GM23248 (cell line): Measurements from ENCODE around the gene ERP27. TPM values are rescaled to one million over a fixed set of nuclear protein-coding genes. Genes with fewer than 3 reads are reported as not detected.

Experiments used
- DNase-seq: peaks from one replicate; pipeline ENCODE4 v3.0.0-alpha.2; 2015
- H2AFZ ChIP-seq: fragments of 200-600 bp; sonication (generic); 2 replicates; pipeline ENCODE4 v1.6.1; 2016; ENCODE audit warnings: antibody characterized with exemption
- H3F3A ChIP-seq: fragments of 200-600 bp; sonication (generic); 2 replicates; pipeline ENCODE4 v1.6.1; 2016; ENCODE audit warnings: mild to moderate bottlenecking, antibody characterized with exemption, mixed run types; ENCODE audit not compliant: insufficient read depth
- H3K27ac ChIP-seq: fragments of 200-600 bp; sonication (generic); 2 replicates; pipeline ENCODE4 v1.5.1; 2016; ENCODE audit warnings: mild to moderate bottlenecking
- H3K27me3 ChIP-seq: fragments of 200-600 bp; sonication (generic); replicated peaks from 2 replicates; pipeline ENCODE4 v1.6.1; 2016; ENCODE audit warnings: mild to moderate bottlenecking; ENCODE audit not compliant: insufficient read depth
- H3K36me3 ChIP-seq: fragments of 200-600 bp; sonication (generic); 2 replicates; pipeline ENCODE4 v1.6.1; 2016; ENCODE audit warnings: low read depth, mild to moderate bottlenecking
- H3K4me1 ChIP-seq: fragments of 200-600 bp; sonication (generic); 2 replicates; pipeline ENCODE4 v1.6.1; 2016; ENCODE audit warnings: mild to moderate bottlenecking; ENCODE audit not compliant: insufficient read depth
- H3K4me2 ChIP-seq: fragments of 200-600 bp; sonication (generic); one replicate; pipeline ENCODE4 v1.6.1; 2016; ENCODE audit warnings: mild to moderate bottlenecking; ENCODE audit not compliant: unreplicated experiment
- H3K4me3 ChIP-seq: fragments of 200-600 bp; sonication (generic); 2 replicates; pipeline ENCODE4 v1.5.1; 2016; ENCODE audit warnings: mild to moderate bottlenecking
- H3K79me2 ChIP-seq: fragments of 200-600 bp; sonication (generic); 2 replicates; pipeline ENCODE4 v1.6.1; 2016; ENCODE audit warnings: mild to moderate bottlenecking; ENCODE audit not compliant: insufficient read depth
- H3K9ac ChIP-seq: fragments of 200-600 bp; sonication (generic); 2 replicates; pipeline ENCODE4 v1.6.1; 2016; ENCODE audit warnings: mild to moderate bottlenecking
- H3K9me2 ChIP-seq: fragments of 200-600 bp; sonication (generic); 2 replicates; pipeline ENCODE4 v1.6.1; 2016; ENCODE audit warnings: mixed run types, mild to moderate bottlenecking, moderate library complexity; ENCODE audit not compliant: insufficient read depth
- H3K9me3 ChIP-seq: fragments of 200-600 bp; sonication (generic); one replicate; pipeline ENCODE4 v1.6.1; 2017; ENCODE audit warnings: low read depth
- H4K20me1 ChIP-seq: fragments of 200-600 bp; sonication (generic); 2 replicates; pipeline ENCODE4 v1.6.0; 2016; ENCODE audit not compliant: insufficient read depth
- EZH2 ChIP-seq: fragments of 200-600 bp; sonication (generic); IDR thresholded peaks from 2 replicates; pipeline ENCODE4 v1.6.1; 2018; ENCODE audit warnings: antibody characterized with exemption, mild to moderate bottlenecking; ENCODE audit not compliant: insufficient read depth, poor library complexity, severe bottlenecking
- EZH2phosphoT487 ChIP-seq: fragments of 200-600 bp; sonication (generic); IDR thresholded peaks from 2 replicates; pipeline ENCODE4 v1.6.1; 2018; ENCODE audit warnings: antibody characterized with exemption, moderate library complexity, mild to moderate bottlenecking, low read depth; ENCODE audit not compliant: insufficient read depth
- WGBS, 2 experiments: methylation state at CpG; one replicate each; pipeline ENCODE4 v1.1.6; 2015 to 2017; ENCODE audit warnings: low lambda C conversion rate in 2 of 2, low coverage in 1 of 2; ENCODE audit errors: missing lambda C conversion rate in 2 of 2; 5-methylcytosine and 5-hydroxymethylcytosine counted together
- in situ Hi-C: fragments of 300-500 bp; cut with MboI; formaldehyde crosslinking; loops from 2 replicates; pipeline ENCODE4 v1.15.0; 2020
- polyA plus RNA-seq: library from polyadenylated mRNA; unstranded; fragments of >200 nt; fragmentation: Nextera tagmentation; extraction: Ambion mirVana; gene quantifications from 2 replicates; pipeline ENCODE4 v1.2.1, GENCODE V29; 2016
- total RNA-seq: library from RNA; depleted of rRNA; stranded (reverse); fragments of >200 nt; shearing (Covaris generic); gene quantifications from 2 replicates; pipeline ENCODE4 v1.2.3, GENCODE V29; 2014

The ERP27 gene
- total and polyA plus RNA-seq, 2 experiments from 2014 or later, result not detected

DNA sequence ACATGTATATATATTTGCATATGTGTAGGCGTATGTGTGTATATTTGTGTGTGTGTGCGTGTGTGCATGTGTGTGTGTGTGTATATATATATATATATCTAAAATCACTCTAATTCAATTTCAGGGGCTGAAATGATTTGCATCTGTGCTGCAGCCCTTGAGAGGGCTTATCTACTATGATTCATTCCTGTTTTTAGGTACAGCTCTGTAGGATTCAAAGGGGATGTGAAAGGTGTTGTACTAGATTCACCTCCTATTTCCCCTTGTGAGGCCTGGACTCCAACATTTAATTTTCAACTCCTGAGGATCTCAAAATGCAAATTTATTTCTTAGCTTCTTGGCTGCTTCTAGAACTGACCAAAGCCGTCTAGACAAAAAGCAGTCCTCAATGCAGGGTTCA lies 11.1 kb downstream of the ERP27 start:
- no peaks in the 10 kb centered on the region for H3K4me1 ChIP-seq
- no peak overlapping the region for H3K4me3 ChIP-seq
- H3K4me2 ChIP-seq, result no peak overlapping the region
- no peaks in the 10 kb centered on the region for H3F3A ChIP-seq
- in situ Hi-C loops, result no loop called here
- no peak overlapping the region for H3K9ac ChIP-seq
- H3K27me3 ChIP-seq, result no peaks in the 10 kb centered on the region
- DNase-seq, result no peak
- no peaks in the 10 kb centered on the region for H3K36me3 ChIP-seq
- WGBS, 2 experiments, result 88 to 92% methylated on average over 3 of the region's 3 CpGs
- no peaks in the 10 kb centered on the region for H3K79me2 ChIP-seq
- H3K9me2 ChIP-seq, result no peaks in the 10 kb centered on the region
- no peak for TF ChIP-seq EZH2phosphoT487
- no peak for TF ChIP-seq EZH2
- no peak overlapping the region for H2AFZ ChIP-seq
- H4K20me1 ChIP-seq, result no peaks in the 10 kb centered on the region
- no peaks in the 10 kb centered on the region for H3K9me3 ChIP-seq
- H3K27ac ChIP-seq, result no peak overlapping the region

DNA sequence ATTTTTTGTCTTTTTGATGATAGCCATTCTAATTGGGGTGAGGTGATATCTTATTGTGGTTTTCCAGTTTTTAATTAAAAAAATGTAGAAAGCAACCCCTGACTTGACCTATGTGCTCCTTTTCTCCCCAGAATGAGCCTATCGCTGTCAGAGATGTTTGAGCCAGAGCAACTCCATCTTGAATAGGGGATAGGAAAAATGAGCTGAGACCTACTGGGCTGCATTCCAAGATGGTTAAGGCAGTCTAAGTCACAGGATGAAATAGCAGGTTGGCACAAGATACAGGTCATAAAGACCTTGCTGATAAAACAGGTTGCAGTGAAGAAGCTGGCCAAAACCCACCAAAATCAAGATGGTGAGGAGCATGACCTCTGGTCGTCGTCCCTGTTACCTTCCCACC lies 13.8 kb downstream of the ERP27 start:
- no peaks in the 10 kb centered on the region for H3K36me3 ChIP-seq
- no peak overlapping the region for H3K27ac ChIP-seq
- in situ Hi-C loops, result no loop called here
- WGBS, 2 experiments, result 92 to 100% methylated on average over 3 of the region's 3 CpGs
- H3K27me3 ChIP-seq, result no peaks in the 10 kb centered on the region
- no peak overlapping the region for H3K4me3 ChIP-seq
- TF ChIP-seq EZH2phosphoT487 (no peak), EZH2 (no peak)
- H2AFZ ChIP-seq, result no peak overlapping the region
- no peak for DNase-seq
- H3K9me3 ChIP-seq, result no peaks in the 10 kb centered on the region
- H3K79me2 ChIP-seq, result no peaks in the 10 kb centered on the region
- no peak overlapping the region for H3K4me2 ChIP-seq
- no peaks in the 10 kb centered on the region for H4K20me1 ChIP-seq
- no peaks in the 10 kb centered on the region for H3K9me2 ChIP-seq
- no peaks in the 10 kb centered on the region for H3K4me1 ChIP-seq
- no peaks in the 10 kb centered on the region for H3F3A ChIP-seq
- no peak overlapping the region for H3K9ac ChIP-seq

DNA sequence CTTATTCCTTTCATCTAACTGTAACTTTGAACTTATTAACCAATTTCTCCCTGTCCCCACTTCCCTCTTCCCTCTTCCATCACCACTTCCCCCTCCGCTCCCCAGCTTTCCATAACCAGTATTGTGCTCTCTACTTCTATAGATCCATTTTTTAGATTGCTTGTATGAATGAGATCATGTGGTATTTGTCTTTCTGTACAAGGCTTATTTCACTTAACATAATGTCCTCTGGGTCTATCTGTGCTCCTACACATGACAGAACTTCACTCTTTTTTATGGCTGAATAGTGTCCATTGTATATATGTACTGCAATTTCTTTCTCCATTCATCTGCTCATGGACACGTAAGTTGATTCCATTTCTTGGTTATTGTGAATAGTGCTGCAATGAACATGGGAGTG lies 14.4 kb downstream of the ERP27 start:
- Histone ChIP-seq H3K9me2 (no peaks in the 10 kb centered on the region), H3K9me3 (no peaks in the 10 kb centered on the region), H3K4me1 (no peaks in the 10 kb centered on the region), H3K4me2 (no peak overlapping the region), H4K20me1 (no peaks in the 10 kb centered on the region), H3K79me2 (no peaks in the 10 kb centered on the region), H3K36me3 (no peaks in the 10 kb centered on the region), H3K9ac (no peak overlapping the region), H3F3A (no peaks in the 10 kb centered on the region), H3K27ac (no peak overlapping the region), H3K4me3 (no peak overlapping the region), H2AFZ (no peak overlapping the region), H3K27me3 (no peaks in the 10 kb centered on the region)
- no peak for TF ChIP-seq EZH2phosphoT487
- no peak for TF ChIP-seq EZH2
- 80 to 81% methylated on average over 2 of the region's 2 CpGs for WGBS, 2 experiments
- in situ Hi-C loops, result no loop called here
- no peak for DNase-seq

DNA sequence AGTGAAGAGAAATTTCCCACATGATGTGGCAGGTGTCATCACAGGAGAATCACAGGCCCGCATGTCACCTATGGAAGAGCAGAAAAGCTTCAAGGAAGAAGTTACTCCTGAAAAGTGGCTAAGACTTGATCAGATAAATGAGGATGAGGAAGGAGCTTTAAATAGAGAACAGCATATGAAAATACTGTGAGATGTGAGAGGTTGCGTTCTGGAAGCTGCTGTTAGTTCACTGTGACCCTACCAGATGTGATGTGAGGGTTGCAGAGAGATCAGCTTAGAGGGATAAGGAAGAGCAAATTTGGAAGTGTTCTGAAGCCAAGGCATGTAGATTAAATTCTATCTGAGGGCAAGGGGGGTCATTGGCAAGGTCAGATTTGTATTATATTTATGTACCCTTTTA lies 17.1 kb downstream of the ERP27 start:
- Histone ChIP-seq H3K4me1 (no peaks in the 10 kb centered on the region), H3K27me3 (no peaks in the 10 kb centered on the region), H3K36me3 (no peaks in the 10 kb centered on the region), H3K79me2 (no peaks in the 10 kb centered on the region), H3K9ac (no peak overlapping the region), H3F3A (no peaks in the 10 kb centered on the region), H2AFZ (no peak overlapping the region), H4K20me1 (no peaks in the 10 kb centered on the region), H3K9me3 (no peaks in the 10 kb centered on the region), H3K9me2 (no peaks in the 10 kb centered on the region), H3K27ac (no peak overlapping the region), H3K4me2 (no peak overlapping the region), H3K4me3 (no peak overlapping the region)
- TF ChIP-seq EZH2phosphoT487, result no peak
- no peak for DNase-seq
- WGBS, 2 experiments, result 61 to 68% methylated on average over 2 of the region's 2 CpGs
- in situ Hi-C loops, result no loop called here

DNA sequence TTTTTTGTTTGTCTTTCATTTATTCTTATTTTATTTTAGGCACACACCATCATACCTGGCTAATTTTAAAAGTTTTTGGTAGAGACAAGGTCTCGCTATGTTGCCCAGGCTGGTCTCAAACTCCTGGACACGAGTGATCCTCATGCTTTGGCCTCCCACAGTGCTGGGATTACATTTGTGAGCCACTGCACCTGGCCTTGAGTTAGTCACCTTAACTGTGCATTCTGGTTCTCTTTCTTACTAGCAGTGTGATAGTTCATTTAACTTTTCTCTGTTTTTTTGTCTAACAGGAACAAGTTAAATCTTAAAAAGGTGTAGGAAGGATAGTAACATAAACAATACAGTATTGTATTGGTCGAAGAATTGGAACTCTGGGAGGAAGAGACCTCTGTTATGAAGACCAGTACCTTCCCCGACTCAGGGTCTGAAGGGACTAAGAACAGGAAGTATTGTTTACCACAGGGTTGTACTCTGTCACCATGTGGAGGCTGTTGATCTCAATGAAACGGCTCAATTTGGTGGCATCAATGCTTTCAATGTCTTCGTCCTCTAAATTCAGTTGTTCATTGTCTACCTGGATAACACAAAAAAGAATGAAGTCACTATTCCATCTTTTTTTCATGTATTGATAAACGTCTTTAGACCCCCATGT lies 17.7 kb downstream of the ERP27 start:
- in situ Hi-C loops, result no loop called here
- Histone ChIP-seq H3K27ac (no peak overlapping the region), H4K20me1 (no peaks in the 10 kb centered on the region)

More for the DNA sequence above, 17.7 kb downstream of the ERP27 start:
- H3F3A ChIP-seq, result no peaks in the 10 kb centered on the region
- no peak for TF ChIP-seq EZH2phosphoT487
- no peak for TF ChIP-seq EZH2
- H3K79me2 ChIP-seq, result no peaks in the 10 kb centered on the region
- H3K4me3 ChIP-seq, result no peak overlapping the region
- H2AFZ ChIP-seq, result no peak overlapping the region
- DNase-seq, result no peak
- H3K36me3 ChIP-seq, result no peaks in the 10 kb centered on the region
- H3K4me2 ChIP-seq, result no peak overlapping the region
- no peaks in the 10 kb centered on the region for H3K27me3 ChIP-seq
- H3K9ac ChIP-seq, result no peak overlapping the region
- no peaks in the 10 kb centered on the region for H3K4me1 ChIP-seq
- no peaks in the 10 kb centered on the region for H3K9me2 ChIP-seq
- no peaks in the 10 kb centered on the region for H3K9me3 ChIP-seq
- WGBS, 2 experiments, result 52 to 55% methylated on average over 7 of the region's 7 CpGs
